Spleen (tissue), 11 donors: ENCODE results near the gene FKBP9. TPM values are rescaled to one million over a fixed set of nuclear protein-coding genes. Genes with fewer than 3 reads are reported as not detected.

Experiments
- DNase-seq: peaks from one replicate; pipeline ENCODE4 v3.0.0-alpha.2; 2020
- H3K27ac ChIP-seq, 8 donors: fragments of 200-600 bp; sonication (generic) in 7 of 8; 1 replicate in 4 of 8; 2 replicates in 4 of 8; pipeline versions ENCODE4 v1.5.0 to v1.8.0; 2016 to 2021; ENCODE audit warnings: inconsistent platforms in 4 of 8, mild to moderate bottlenecking in 4 of 8, moderate library complexity in 1 of 8
- H3K27me3 ChIP-seq, 7 donors: fragments of 200-600 bp; sonication (generic) in 6 of 7; replicated peaks in 1 of 7; 1 replicate in 4 of 7; 2 replicates in 3 of 7; pipeline versions ENCODE4 v1.5.0 to v1.8.0; 2016 to 2021; ENCODE audit warnings: inconsistent platforms in 3 of 7, mild to moderate bottlenecking in 1 of 7
- H3K36me3 ChIP-seq, 6 donors: fragments of 200-600 bp; sonication (generic) in 5 of 6; 1 replicate in 4 of 6; 2 replicates in 2 of 6; pipeline versions ENCODE4 v1.5.0 to v1.8.0; 2016 to 2021; ENCODE audit warnings: inconsistent platforms in 2 of 6
- H3K4me1 ChIP-seq, 6 donors: fragments of 200-600 bp; sonication (generic) in 5 of 6; 1 replicate in 3 of 6; 2 replicates in 3 of 6; pipeline versions ENCODE4 v1.5.0 to v1.8.0; 2016 to 2021; ENCODE audit warnings: inconsistent platforms in 3 of 6
- H3K4me3 ChIP-seq, 8 donors: fragments of 200-600 bp; sonication (generic) in 7 of 8; 1 replicate in 4 of 8; 2 replicates in 4 of 8; pipeline versions ENCODE4 v1.5.0 to v1.8.0; 2016 to 2021; ENCODE audit warnings: inconsistent platforms in 4 of 8, mild to moderate bottlenecking in 4 of 8, moderate library complexity in 2 of 8
- H3K9me3 ChIP-seq, 8 donors: fragments of 200-600 bp; sonication (generic) in 7 of 8; 1 replicate in 4 of 8; 2 replicates in 4 of 8; pipeline versions ENCODE4 v1.5.0 to v1.8.0; 2016 to 2021; ENCODE audit warnings: inconsistent platforms in 4 of 8
- POLR2A ChIP-seq, 3 donors: fragments of 450-650 bp; IDR thresholded peaks; one replicate each; pipeline ENCODE4 v1.5.1; 2017; ENCODE audit warnings: antibody characterized with exemption in 3 of 3, mild to moderate bottlenecking in 1 of 3
- POLR2AphosphoS5 ChIP-seq, 3 donors: sonication (generic); formaldehyde crosslinking; IDR thresholded peaks; one replicate each; pipeline ENCODE4 v1.5.1; 2017; ENCODE audit warnings: antibody characterized with exemption in 3 of 3
- WGBS, 5 donors: extraction: QIAGEN DNeasy Blood & Tissue Kit in 3 of 5; methylation state at CpG; one replicate each; pipeline versions ENCODE4 v1.1.5 to v1.1.7; 2013 to 2018; 5-methylcytosine and 5-hydroxymethylcytosine counted together
- intact Hi-C: fragments of 100-400 bp; cut with DNase I; formaldehyde crosslinking; loops from one replicate; pipeline ENCODE4 v1.15.0; 2023; ENCODE audit warnings: low total_unique reads
- polyA plus RNA-seq, 3 donors: library from polyadenylated mRNA; stranded (reverse); fragments of 200-250 nt; gene quantifications; one replicate each; pipeline ENCODE4 v1.2.1, GENCODE V29; 2013
- total RNA-seq, 7 donors: library from RNA; depleted of rRNA in 3 of 7; stranded (reverse); fragments of >200 nt in 3 of 7; fragmentation: NEBNext Ultra II Directional in 4 of 7; extraction: Animal tissue kit (Norgen Biotek cat#: 25700) in 4 of 7; gene quantifications; one replicate each; pipeline versions ENCODE4 v1.1.0 to v1.2.1, GENCODE V29; 2016 to 2021
- TF ChIP-seq, protein P1 (sequence below), 11 experiments: fragments of 200-600 bp in 7 of 11; fragments of 450-650 bp in 4 of 11; sonication (generic) in 4 of 11; IDR thresholded peaks in 8 of 11; conservative IDR thresholded peaks in 3 of 11; 1 replicate in 7 of 11; 2 replicates in 4 of 11; pipeline versions ENCODE4 v1.4.0 to v1.8.0; 2016 to 2021; ENCODE audit warnings: antibody characterized with exemption in 11 of 11, inconsistent platforms in 4 of 11, mild to moderate bottlenecking in 1 of 11
- donor health status: healthy with polysubstance abuse.
- donor health status: DM: no; HTN: no; CAD: no; lungs with moderate emphysema.
- donor health status: DM: no; HTN: no; CAD: no.
- donor health status: Bipolar disorder and iron deficiency.
- donor health status: healthy.
- donor health status: DM: no; HTN: no; CAD: no.
- donor health status: DM: yes; HTN: yes; CAD: no.

Gene FKBP9
- total and polyA plus RNA-seq, 10 donors = 3.7 to 83.1 (median 54.4) TPM

DNA sequence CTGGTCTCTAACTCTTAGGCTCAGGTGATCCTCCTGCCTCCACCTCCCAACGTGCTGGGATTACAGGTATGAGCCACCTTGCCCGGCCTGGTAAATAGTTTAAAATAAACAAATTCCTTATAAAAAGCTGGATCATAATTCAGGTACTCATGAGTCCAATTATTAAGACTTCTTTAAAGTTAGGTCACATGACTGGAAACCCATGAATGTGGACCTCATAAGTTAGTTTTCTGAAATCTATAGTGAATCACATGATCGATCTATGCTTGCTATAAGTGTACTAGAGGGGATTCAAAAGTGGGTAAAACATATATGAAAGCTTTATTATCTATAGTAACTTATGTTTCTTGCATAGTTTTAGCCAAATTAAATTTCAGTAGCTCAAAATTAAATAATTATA, 91.0 kb downstream of the FKBP9 start:
- Histone ChIP-seq H3K27me3 (no peaks in the 10 kb centered on the region), H3K4me3 (no peak overlapping the region), H3K9me3 (no peaks in the 10 kb centered on the region), H3K27ac (peak overlapping the region in 6 of 8 donors; percentile 4 to 94 (median 84)), H3K36me3 (no peaks in the 10 kb centered on the region), H3K4me1 (peaks cover 16 to 99% (median 68%) of the 10 kb centered on the region in 6 donors)
- TF ChIP-seq POLR2AphosphoS5 (IDR thresholded peaks at IDR 0.05) = no peak
- no peak for TF ChIP-seq POLR2A (IDR thresholded peaks at IDR 0.05)
- TF ChIP-seq, protein P1, sequence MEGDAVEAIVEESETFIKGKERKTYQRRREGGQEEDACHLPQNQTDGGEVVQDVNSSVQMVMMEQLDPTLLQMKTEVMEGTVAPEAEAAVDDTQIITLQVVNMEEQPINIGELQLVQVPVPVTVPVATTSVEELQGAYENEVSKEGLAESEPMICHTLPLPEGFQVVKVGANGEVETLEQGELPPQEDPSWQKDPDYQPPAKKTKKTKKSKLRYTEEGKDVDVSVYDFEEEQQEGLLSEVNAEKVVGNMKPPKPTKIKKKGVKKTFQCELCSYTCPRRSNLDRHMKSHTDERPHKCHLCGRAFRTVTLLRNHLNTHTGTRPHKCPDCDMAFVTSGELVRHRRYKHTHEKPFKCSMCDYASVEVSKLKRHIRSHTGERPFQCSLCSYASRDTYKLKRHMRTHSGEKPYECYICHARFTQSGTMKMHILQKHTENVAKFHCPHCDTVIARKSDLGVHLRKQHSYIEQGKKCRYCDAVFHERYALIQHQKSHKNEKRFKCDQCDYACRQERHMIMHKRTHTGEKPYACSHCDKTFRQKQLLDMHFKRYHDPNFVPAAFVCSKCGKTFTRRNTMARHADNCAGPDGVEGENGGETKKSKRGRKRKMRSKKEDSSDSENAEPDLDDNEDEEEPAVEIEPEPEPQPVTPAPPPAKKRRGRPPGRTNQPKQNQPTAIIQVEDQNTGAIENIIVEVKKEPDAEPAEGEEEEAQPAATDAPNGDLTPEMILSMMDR (IDR thresholded peaks at IDR 0.05 in 8 of 11, conservative IDR thresholded peaks at IDR 0.05 in 3 of 11) = no peak
- DNase-seq = no peak
- intact Hi-C loops = no loop called here
- WGBS, 5 donors = 93 to 100% (median 95%) methylated on average over 3 of the region's 3 CpGs

DNA sequence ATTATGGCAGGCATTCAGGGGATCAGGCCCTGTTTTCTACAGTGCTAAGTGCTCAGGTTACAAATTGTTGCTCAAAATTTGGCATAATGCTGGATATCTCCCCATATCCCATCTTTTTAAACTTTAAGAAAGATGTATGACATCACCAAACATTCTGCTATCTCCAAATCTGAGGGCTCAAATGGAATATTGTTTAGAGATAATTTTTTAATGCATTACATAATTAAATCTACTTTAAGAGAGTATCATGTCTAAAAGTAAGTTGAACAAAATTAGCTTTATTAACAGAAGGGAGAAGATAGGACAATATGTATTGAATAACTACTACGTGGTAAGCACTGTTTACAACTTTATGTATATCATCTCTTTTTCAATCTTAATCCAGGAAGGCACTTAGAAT, 91.5 kb downstream of the FKBP9 start:
- H3K36me3 ChIP-seq = no peaks in the 10 kb centered on the region
- TF ChIP-seq, protein P1 (IDR thresholded peaks at IDR 0.05 in 8 of 11, conservative IDR thresholded peaks at IDR 0.05 in 3 of 11) = no peak
- TF ChIP-seq POLR2AphosphoS5 (IDR thresholded peaks at IDR 0.05) = no peak
- peaks cover 19 to 99% (median 70%) of the 10 kb centered on the region in 6 donors for H3K4me1 ChIP-seq
- H3K4me3 ChIP-seq = no peak overlapping the region
- H3K27ac ChIP-seq = peak overlapping the region in 6 of 8 donors; percentile 6 to 94 (median 84)
- no peaks in the 10 kb centered on the region for H3K27me3 ChIP-seq
- 94 to 98% (median 95%) methylated on average over 1 of the region's 1 CpG for WGBS, 5 donors
- intact Hi-C loops = no loop called here
- H3K9me3 ChIP-seq = no peaks in the 10 kb centered on the region
- DNase-seq = no peak

DNA sequence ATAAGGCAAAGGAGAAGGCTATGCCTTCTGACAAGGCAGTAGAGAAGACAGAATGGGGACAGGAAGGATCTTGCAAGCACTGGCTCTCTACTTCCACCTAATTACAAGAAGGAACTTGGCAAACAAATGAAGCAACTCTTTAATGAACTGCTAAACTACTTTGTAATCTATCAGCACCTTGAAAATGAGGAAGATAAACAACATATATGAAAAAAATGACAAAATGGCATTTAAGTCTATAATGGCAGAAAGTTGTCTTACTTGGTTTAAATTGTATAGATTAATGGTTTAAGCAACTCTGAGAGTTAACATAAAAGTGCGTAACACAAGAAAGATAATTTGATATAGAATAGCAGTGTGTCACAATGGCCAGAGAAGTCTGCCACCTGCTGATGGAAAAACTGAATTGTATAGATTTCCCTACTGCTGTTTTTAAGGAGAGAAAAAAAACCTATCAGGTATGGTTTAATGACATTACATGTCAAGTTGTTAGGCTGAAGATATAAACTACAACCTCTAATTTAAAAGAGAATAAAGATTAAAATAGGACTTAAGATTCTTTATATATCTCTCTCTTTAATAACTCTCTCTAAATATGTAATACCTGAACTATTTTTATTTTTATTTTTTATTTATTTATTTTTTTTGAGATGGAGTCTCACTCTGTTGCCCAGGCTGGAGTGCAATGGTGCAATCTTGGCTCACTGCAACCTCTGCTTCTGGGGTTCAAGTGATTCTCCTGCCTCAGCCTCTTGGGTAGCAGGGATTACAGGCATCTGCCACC, 93.5 kb downstream of the FKBP9 start:
- intact Hi-C loops = no loop called here
- Histone ChIP-seq H3K4me3 (peak overlapping the region in 4 of 8 donors; percentile 12 to 48 (median 18)), H3K4me1 (peaks cover 23 to 99% (median 75%) of the 10 kb centered on the region in 6 donors), H3K36me3 (no peaks in the 10 kb centered on the region), H3K9me3 (no peaks in the 10 kb centered on the region), H3K27ac (peak overlapping the region; percentile 62 to 94 (median 84)), H3K27me3 (no peaks in the 10 kb centered on the region)
- TF ChIP-seq POLR2A (IDR thresholded peaks at IDR 0.05) = no peak
- TF ChIP-seq, protein P1 (IDR thresholded peaks at IDR 0.05 in 8 of 11, conservative IDR thresholded peaks at IDR 0.05 in 3 of 11) = peak in 10 of 11 experiments; percentile 29 to 75 (median 64)
- WGBS, 5 donors = 0 to 18% (median 0%) methylated on average over 1 of the region's 1 CpG
- no peak for DNase-seq

DNA sequence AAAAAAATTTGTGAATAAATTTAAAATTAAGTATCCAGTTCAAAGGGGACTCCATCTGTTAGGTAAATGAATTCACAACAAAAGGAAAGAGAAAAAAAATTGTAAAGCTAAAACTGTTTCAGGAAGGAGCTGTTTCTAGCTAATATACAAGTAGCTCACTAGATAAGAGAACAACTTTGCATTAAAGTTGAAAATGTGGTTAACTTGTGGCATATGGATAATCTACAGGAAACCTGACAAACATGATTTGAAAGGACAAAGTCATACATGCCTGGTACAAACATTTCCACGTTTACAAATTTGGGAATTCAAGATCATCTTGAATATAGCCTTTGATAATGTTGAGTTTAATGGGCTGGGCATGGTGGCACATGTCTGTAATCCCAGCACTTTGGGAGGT, 96.5 kb downstream of the FKBP9 start:
- peaks cover 0 to 9% (median 0%) of the 10 kb centered on the region in 6 donors for H3K36me3 ChIP-seq
- WGBS, 5 donors = 9 to 25% (median 23%) methylated on average over 1 of the region's 1 CpG
- H3K27ac ChIP-seq = peak overlapping the region in 6 of 8 donors; percentile 47 to 94 (median 68)
- H3K4me1 ChIP-seq = peaks cover 23 to 97% (median 61%) of the 10 kb centered on the region in 6 donors
- intact Hi-C loops = no loop called here
- no peaks in the 10 kb centered on the region for H3K9me3 ChIP-seq
- H3K27me3 ChIP-seq = no peaks in the 10 kb centered on the region
- no peak for TF ChIP-seq POLR2A (IDR thresholded peaks at IDR 0.05)
- no peak for TF ChIP-seq POLR2AphosphoS5 (IDR thresholded peaks at IDR 0.05)
- TF ChIP-seq, protein P1 (IDR thresholded peaks at IDR 0.05 in 8 of 11, conservative IDR thresholded peaks at IDR 0.05 in 3 of 11) = no peak
- DNase-seq = no peak
- H3K4me3 ChIP-seq = no peak overlapping the region
